Natural killer cell (primary cell): Measurements from ENCODE around the gene RAN. TPM values are rescaled to one million over a fixed set of nuclear protein-coding genes. Genes with fewer than 3 reads are reported as not detected.
A peak's percentile ranks its signal among the peaks of the same experiment; 100 is the strongest.

Experiments used
- ATAC-seq, 3 donors: fragments of 150-1000 bp in 2 of 3; fragments of 200-7000 bp in 1 of 3; cut with Tn5 transposase; 1 replicate in 1 of 3; 2 replicates in 2 of 3; pipeline ENCODE4 v1.10.0; 2021; ENCODE audit warnings: mild to moderate bottlenecking in 2 of 3, moderate library complexity in 2 of 3
- DNase-seq, 2 donors: peaks; one replicate each; pipeline versions ENCODE4 v3.0.0 to v3.0.0-alpha.2; 2013 to 2021; ENCODE audit warnings: mixed read lengths in 1 of 2
- H3K27ac ChIP-seq: one replicate; pipeline ENCODE4 v1.5.1; 2013; ENCODE audit warnings: mild to moderate bottlenecking, low read length
- H3K27me3 ChIP-seq: one replicate; pipeline ENCODE4 v1.6.1; 2013; ENCODE audit warnings: low read length; ENCODE audit not compliant: control insufficient read depth, insufficient read depth
- H3K36me3 ChIP-seq: one replicate; pipeline ENCODE4 v1.6.1; 2013; ENCODE audit warnings: low read length; ENCODE audit not compliant: control insufficient read depth, insufficient read depth
- H3K4me1 ChIP-seq: one replicate; pipeline ENCODE4 v1.6.1; 2013; ENCODE audit warnings: low read length; ENCODE audit not compliant: control insufficient read depth, insufficient read depth
- H3K4me3 ChIP-seq: one replicate; pipeline ENCODE4 v1.5.1; 2013; ENCODE audit warnings: low read length
- H3K9me3 ChIP-seq: one replicate; pipeline ENCODE4 v1.6.1; 2013; ENCODE audit warnings: low read length; ENCODE audit not compliant: control insufficient read depth, insufficient read depth
- H3K27ac Mint-ChIP-seq, 2 donors: one replicate each; pipeline ENCODE4 v1.8.0; 2022; ENCODE audit warnings: mild to moderate bottlenecking in 2 of 2, mixed read lengths in 2 of 2, moderate library complexity in 1 of 2
- H3K27me3 Mint-ChIP-seq, 2 donors: one replicate each; pipeline ENCODE4 v1.8.0; 2022; ENCODE audit warnings: low read depth in 2 of 2, mixed read lengths in 2 of 2
- H3K36me3 Mint-ChIP-seq: one replicate; pipeline ENCODE4 v1.8.0; 2022; ENCODE audit warnings: mixed read lengths
- H3K4me1 Mint-ChIP-seq, 2 donors: one replicate each; pipeline ENCODE4 v1.8.0; 2022; ENCODE audit warnings: mixed read lengths in 2 of 2
- H3K4me3 Mint-ChIP-seq: one replicate; pipeline ENCODE4 v1.8.0; 2022; ENCODE audit warnings: mild to moderate bottlenecking, moderate library complexity, mixed read lengths
- H3K9me3 Mint-ChIP-seq, 2 donors: one replicate each; pipeline ENCODE4 v1.8.0; 2022; ENCODE audit warnings: mixed read lengths in 2 of 2
- WGBS: methylation state at CpG from one replicate; pipeline ENCODE4 v1.1.7; 2013; ENCODE audit warnings: missing lambda C conversion rate; ENCODE audit not compliant: insufficient coverage; 5-methylcytosine and 5-hydroxymethylcytosine counted together
- intact Hi-C: fragments of 100-400 bp; cut with micrococcal nuclease; formaldehyde crosslinking; loops from one replicate; pipeline ENCODE4 v1.14.2; 2022
- total RNA-seq, 4 donors: library from RNA; stranded (reverse); fragments of 120-200 nt in 1 of 4; gene quantifications; one replicate each; pipeline versions ENCODE4 v1.2.3 to v1.2.4, GENCODE V29; 2013 to 2022
- TF ChIP-seq, protein P1 (sequence below): fragments of 200-600 bp; IDR thresholded peaks from one replicate; pipeline ENCODE4 v1.8.0; 2022; ENCODE audit warnings: antibody characterized with exemption

The RAN gene
- total RNA-seq, 3 donors from 2014 or later (not counting 1 experiment from before 2014, with no cell fraction given) = 244 to 264 (median 247) TPM

DNA sequence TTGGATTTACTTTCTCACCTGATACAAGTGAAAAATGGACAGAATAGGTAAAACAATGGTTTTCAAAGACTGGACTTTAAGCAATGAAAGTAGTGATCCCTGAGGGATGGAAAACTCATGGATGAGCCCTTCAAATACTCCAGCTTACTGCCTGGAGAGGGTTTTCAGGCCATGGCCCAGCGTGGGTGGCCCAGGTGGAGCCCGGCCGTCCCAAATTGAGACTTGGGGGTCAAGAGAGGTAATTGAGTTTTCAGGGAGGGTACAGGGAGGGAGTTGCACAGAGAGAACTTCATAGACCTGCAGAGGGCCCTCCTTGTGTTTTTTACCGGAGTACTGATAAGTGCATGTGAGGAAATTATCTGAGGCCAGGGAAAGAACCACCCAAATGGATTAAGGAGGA lies 37.2 kb downstream of the RAN start:
- no peak overlapping the region for H3K4me3 ChIP-seq
- no peak overlapping the region for H3K27ac ChIP-seq
- no peak overlapping the region for H3K4me3 Mint-ChIP-seq
- TF ChIP-seq, protein P1, sequence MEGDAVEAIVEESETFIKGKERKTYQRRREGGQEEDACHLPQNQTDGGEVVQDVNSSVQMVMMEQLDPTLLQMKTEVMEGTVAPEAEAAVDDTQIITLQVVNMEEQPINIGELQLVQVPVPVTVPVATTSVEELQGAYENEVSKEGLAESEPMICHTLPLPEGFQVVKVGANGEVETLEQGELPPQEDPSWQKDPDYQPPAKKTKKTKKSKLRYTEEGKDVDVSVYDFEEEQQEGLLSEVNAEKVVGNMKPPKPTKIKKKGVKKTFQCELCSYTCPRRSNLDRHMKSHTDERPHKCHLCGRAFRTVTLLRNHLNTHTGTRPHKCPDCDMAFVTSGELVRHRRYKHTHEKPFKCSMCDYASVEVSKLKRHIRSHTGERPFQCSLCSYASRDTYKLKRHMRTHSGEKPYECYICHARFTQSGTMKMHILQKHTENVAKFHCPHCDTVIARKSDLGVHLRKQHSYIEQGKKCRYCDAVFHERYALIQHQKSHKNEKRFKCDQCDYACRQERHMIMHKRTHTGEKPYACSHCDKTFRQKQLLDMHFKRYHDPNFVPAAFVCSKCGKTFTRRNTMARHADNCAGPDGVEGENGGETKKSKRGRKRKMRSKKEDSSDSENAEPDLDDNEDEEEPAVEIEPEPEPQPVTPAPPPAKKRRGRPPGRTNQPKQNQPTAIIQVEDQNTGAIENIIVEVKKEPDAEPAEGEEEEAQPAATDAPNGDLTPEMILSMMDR = no peak
- no peaks in the 10 kb centered on the region for H3K4me1 Mint-ChIP-seq
- no peaks in the 10 kb centered on the region for H3K36me3 ChIP-seq
- intact Hi-C loops = no loop called here
- peaks cover 6 to 26% of the 10 kb centered on the region in 2 donors for H3K27me3 Mint-ChIP-seq
- 93% methylated on average over 4 of the region's 4 CpGs for WGBS
- peaks cover 22% of the 10 kb centered on the region for H3K36me3 Mint-ChIP-seq
- H3K9me3 ChIP-seq = no peaks in the 10 kb centered on the region
- ATAC-seq (no peak), DNase-seq (no peak)
- no peak overlapping the region for H3K27ac Mint-ChIP-seq
- H3K27me3 ChIP-seq = no peaks in the 10 kb centered on the region
- peaks cover 10 to 13% of the 10 kb centered on the region in 2 donors for H3K9me3 Mint-ChIP-seq
- no peaks in the 10 kb centered on the region for H3K4me1 ChIP-seq

DNA sequence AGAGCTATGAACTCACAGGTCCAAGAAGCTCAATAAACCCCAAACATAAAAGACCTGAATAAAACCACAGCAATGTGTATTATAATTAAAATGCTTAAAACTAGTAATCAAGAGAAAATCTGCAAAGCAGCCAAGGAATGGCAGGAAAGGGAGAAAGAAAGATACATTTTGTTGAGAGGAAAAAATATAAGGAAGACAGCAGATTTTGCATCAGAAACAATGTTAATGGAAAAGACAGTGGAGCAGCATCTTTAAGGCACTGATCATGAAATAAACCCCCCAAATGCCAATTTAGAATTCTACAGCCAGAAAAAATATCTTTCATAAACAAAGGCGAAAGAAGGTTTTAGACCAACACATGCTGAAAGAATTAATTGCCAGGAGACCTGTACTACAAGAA lies 39.3 kb downstream of the RAN start:
- Mint-ChIP-seq H3K4me3 (no peak overlapping the region), H3K9me3 (peaks cover 10 to 13% of the 10 kb centered on the region in 2 donors), H3K36me3 (peaks cover 22% of the 10 kb centered on the region), H3K27me3 (peaks cover 12 to 40% of the 10 kb centered on the region in 2 donors), H3K4me1 (peaks cover 0 to 2% of the 10 kb centered on the region in 2 donors), H3K27ac (no peak overlapping the region)
- ATAC-seq = no peak
- TF ChIP-seq, protein P1 = no peak
- no peak for DNase-seq
- Histone ChIP-seq H3K4me1 (no peaks in the 10 kb centered on the region), H3K4me3 (no peak overlapping the region), H3K9me3 (no peaks in the 10 kb centered on the region), H3K36me3 (no peaks in the 10 kb centered on the region), H3K27me3 (no peaks in the 10 kb centered on the region), H3K27ac (no peak overlapping the region)
- WGBS = 67% methylated on average over 1 of the region's 1 CpG
- intact Hi-C loops = no loop called here

DNA sequence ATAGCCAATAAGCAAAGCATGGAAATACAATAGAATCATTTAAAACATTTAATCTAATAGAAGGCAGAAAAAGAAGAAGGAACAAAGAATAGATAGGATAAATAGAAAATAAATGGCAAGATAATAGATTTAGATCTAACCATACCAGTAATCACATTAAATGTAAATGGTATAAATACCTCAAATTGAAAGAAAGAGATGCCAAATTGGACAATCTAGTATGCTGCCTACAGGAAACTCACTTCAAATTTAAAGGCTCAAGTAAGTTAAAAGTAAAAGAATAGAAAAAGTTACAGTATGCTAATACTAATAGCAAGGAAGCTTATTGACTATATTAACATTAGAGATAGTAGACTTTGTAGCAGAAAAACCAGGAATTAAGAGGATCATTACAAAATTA lies 40.1 kb downstream of the RAN start:
- H3K27ac Mint-ChIP-seq = no peak overlapping the region
- no peak for ATAC-seq
- Histone ChIP-seq H3K36me3 (no peaks in the 10 kb centered on the region), H3K27ac (no peak overlapping the region), H3K27me3 (peaks cover 3% of the 10 kb centered on the region), H3K9me3 (no peaks in the 10 kb centered on the region), H3K4me1 (no peaks in the 10 kb centered on the region), H3K4me3 (no peak overlapping the region)
- TF ChIP-seq, protein P1 = no peak
- no peak for DNase-seq
- peaks cover 22% of the 10 kb centered on the region for H3K36me3 Mint-ChIP-seq
- H3K4me1 Mint-ChIP-seq = peaks cover 0 to 5% of the 10 kb centered on the region in 2 donors
- H3K4me3 Mint-ChIP-seq = no peak overlapping the region
- intact Hi-C loops = no loop called here
- peaks cover 19 to 48% of the 10 kb centered on the region in 2 donors for H3K27me3 Mint-ChIP-seq
- H3K9me3 Mint-ChIP-seq = peaks cover 10 to 13% of the 10 kb centered on the region in 2 donors

DNA sequence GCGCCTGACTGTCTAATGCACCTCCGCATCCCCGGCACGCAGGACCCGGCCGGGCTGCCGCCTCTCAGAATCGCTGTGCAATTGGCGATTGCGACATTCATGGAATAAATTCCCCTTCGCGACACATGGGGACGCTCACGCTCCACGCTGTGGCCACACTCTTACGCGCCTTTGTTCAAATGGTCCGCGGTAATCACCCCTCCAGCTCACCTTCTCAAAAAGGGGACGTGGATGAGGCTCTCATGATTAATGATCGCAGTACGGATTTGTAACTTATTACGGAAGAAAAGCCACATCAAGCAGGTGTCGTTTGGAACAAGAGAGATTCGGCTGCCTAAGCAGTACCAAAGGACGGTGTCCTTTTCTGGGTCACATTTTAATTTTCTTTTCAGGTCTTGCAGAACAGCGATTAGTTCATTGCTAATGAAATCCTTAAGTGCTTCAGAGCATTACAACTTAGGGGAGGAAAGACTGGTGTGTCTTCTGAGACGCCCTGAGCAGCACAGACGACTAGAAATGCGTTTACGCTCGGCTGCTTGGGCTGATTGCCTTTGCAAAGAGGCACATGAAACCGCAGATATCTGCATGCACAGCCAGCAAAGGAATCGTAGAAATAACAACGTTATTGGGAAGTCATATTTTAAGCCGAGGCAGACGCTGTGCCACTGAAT lies 44.5 kb downstream of the RAN start:
- Histone ChIP-seq H3K27me3 (peaks cover 3% of the 10 kb centered on the region), H3K36me3 (no peaks in the 10 kb centered on the region), H3K4me3 (no peak overlapping the region), H3K9me3 (no peaks in the 10 kb centered on the region), H3K4me1 (no peaks in the 10 kb centered on the region), H3K27ac (no peak overlapping the region)
- Mint-ChIP-seq H3K4me1 (peaks cover 0 to 5% of the 10 kb centered on the region in 2 donors), H3K27me3 (peaks cover 30 to 72% of the 10 kb centered on the region in 2 donors), H3K4me3 (no peak overlapping the region), H3K27ac (no peak overlapping the region), H3K9me3 (peaks cover 7% of the 10 kb centered on the region in 2 donors), H3K36me3 (peaks cover 10% of the 10 kb centered on the region)
- intact Hi-C loops = no loop called here
- 29% methylated on average over 36 of the region's 37 CpGs for WGBS
- DNase-seq = peak in 1 of 2 donors; percentile 32
- ATAC-seq = no peak
- TF ChIP-seq, protein P1 = no peak
